ENCODE results near the gene GOLGA8F.
"Not testable (repeated sequence)": the region's sequence is repeated elsewhere in the genome, so short reads cannot be mapped to it uniquely, and the experiment has no call there.

GRCh38 chr15:28435594-28435993, 57.1 kb downstream of the GOLGA8F start:
- TF ChIP-seq POLR2A, EP300, CTCF (IDR thresholded peaks at IDR 0.05): not testable (repeated sequence)

Measured in sigmoid colon (tissue), 4 donors.